IMR-90 (cell line): ENCODE data around the gene LHX5.

Experiments
- CHD1 ChIP-seq: IDR thresholded peaks from 2 replicates; pipeline ENCODE4 v1.6.1; 2012; ENCODE audit warnings: low read depth, low read length, improper control_type of control experiment
- CTCF ChIP-seq: conservative IDR thresholded peaks from 2 replicates; pipeline ENCODE4 v1.5.1; 2012; ENCODE audit warnings: mild to moderate bottlenecking, low read depth, low read length, improper control_type of control experiment
- MXI1 ChIP-seq: IDR thresholded peaks from 2 replicates; pipeline ENCODE4 v1.6.1; 2012; ENCODE audit warnings: low read depth, mild to moderate bottlenecking, low read length, moderate library complexity, borderline replicate concordance
- NFE2L2 ChIP-seq: fragments of 150-350 bp; IDR thresholded peaks from 2 replicates; pipeline ENCODE4 v1.6.1; 2016; ENCODE audit warnings: low read depth, mild to moderate bottlenecking, low read length
- POLR2A ChIP-seq: IDR thresholded peaks from 2 replicates; pipeline ENCODE4 v1.6.1; 2012; ENCODE audit warnings: mild to moderate bottlenecking, low read depth, low read length
- RAD21 ChIP-seq: IDR thresholded peaks from 2 replicates; pipeline ENCODE4 v1.6.1; 2012; ENCODE audit warnings: low read length, improper control_type of control experiment
- RFX5 ChIP-seq: IDR thresholded peaks from 2 replicates; pipeline ENCODE4 v1.8.0; 2012; ENCODE audit warnings: low read depth, mild to moderate bottlenecking, low read length, moderate library complexity
- USF2 ChIP-seq: fragments of 150-350 bp; IDR thresholded peaks from 2 replicates; pipeline ENCODE4 v1.6.1; 2017; ENCODE audit warnings: mild to moderate bottlenecking, antibody characterized with exemption, low read length, low read depth

- TF ChIP-seq CTCF (no peak), POLR2A (no peak), RAD21 (no peak), NFE2L2 (no peak), USF2 (no peak), CHD1 (no peak), RFX5 (no peak), MXI1 (no peak)
Measured at GRCh38 chr12:113486722-113487121, 15.1 kb upstream of the LHX5 start.
